RPMI8226 (cell line): ENCODE data around the gene CD38.

Experiments
- DNase-seq: peaks from one replicate; pipeline ENCODE4 v3.0.0-alpha.2; 2015

Gene CD38

GRCh38 chr4:15870079-15870478 lies 92.0 kb downstream of the CD38 start:
- no peak for DNase-seq

DNA sequence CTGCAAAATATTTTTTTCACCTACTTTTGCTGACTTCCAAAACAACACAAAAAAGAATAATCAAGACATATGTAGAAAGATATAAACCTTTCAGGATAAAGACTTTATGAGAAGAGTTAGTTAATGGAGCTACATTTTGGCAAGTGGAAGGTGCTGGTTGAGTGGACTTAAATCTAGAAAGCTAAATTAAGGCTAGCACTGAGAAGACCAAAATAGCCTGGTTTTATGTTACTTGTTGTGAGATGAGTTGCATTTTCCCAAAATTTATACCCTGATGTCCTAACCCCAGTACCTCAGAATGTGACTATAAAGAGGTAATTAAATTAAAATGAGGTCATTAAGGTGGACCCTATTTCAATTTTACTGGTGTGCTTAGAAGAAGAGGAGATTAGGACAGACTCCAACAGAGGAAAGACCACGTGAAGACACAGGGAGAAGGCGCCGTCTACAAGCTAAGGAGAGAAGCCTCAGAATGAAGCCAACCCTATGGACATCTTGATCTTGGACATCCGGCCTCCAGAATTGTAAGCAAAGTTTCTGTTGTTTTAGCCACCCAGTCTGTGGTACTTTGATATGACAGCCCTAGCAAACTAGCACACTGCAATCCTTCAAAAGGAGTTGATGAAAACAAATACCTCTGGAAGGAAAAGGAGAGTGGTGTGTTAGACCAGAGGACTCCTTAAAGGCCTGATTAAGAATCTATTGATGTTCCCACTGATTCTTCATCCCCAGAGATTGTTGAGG lies 93.0 kb downstream of the CD38 start:
- DNase-seq = no peak

GRCh38 chr4:15873117-15873516 lies 95.0 kb downstream of the CD38 start:
- DNase-seq = no peak

DNA sequence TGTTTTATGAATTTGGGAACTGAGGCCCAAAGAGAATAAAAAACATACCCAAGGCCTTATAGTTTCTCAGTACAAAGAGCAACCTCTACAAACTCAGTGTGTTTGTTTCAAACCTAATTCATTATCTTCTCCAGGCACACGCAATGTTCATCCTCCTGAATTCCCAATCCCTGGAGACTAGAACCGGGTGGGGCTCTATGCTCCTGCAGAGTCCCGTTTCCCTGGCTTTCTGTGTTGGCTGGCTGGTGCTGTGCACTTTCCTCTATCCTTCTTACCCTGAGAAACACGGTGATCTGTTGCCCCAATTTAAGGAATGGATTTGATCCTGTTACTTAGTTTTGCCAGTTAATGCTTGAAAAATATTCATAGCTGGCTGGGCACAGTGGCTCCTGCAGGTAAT lies 96.5 kb downstream of the CD38 start:
- no peak for DNase-seq

GRCh38 chr4:15875663-15876460 lies 97.7 kb downstream of the CD38 start:
- DNase-seq = no peak

DNA sequence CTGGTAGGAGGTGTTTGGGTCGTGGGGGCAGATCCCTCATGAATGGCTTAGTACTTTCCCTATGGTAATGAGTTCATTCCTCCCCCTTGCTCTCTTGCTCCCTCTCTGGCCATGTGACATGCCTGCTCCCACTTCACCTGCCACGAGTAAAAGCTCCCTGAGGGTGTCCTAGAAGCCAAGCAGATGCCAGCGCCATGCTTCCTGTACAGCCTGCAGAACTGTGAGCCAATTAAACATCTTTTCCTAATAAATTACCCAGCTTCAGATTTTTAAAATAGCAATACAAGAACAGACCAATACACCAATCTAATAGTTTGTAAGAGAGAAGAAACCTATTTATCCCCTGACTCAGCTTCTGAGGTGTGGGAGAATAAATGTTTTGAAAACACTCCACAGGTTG lies 99.9 kb downstream of the CD38 start:
- no peak for DNase-seq

DNA sequence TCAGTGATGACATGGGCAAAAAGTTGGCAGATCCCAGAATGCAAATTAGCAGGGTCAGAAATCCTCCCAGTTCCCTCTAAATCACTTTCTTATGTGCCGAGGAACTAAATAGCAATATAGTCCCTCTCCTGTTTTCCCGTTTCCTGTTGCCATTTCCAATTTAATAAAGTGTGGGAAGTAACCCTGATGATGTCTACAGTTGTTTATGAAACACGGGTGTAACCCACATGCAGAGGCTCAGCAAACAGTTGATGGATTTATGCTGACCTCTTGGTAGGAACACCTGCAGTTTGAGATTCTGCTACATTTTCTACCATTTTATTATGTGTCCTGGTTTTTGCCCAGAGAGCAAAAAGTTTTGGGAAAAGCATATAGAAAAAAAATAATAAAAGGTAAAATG lies 103.7 kb downstream of the CD38 start:
- no peak for DNase-seq

DNA sequence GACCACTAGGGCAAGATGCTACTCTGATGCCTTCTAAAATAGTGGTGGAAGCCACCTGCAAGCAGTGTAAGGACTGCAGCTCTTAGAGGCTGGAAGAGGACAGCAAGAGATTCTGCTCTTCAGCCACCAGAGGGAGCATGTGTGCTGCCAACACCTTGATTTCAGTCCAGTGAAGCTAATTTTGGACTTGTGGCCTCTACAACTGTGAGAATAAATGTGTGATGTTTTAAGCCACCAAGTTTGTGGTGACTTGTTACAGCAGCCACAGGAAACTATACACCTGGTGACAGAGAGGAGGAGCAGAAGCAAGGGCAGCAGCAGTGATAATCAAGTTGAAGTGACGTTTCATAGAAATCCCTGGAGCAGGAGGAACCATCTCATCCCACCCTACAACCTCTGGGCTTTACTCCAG lies 104.6 kb downstream of the CD38 start:
- peak; percentile 71 for DNase-seq

- DNase-seq = no peak
Measured at GRCh38 chr4:15883610-15884243, 105.6 kb downstream of the CD38 start.

GRCh38 chr4:15884666-15885065 lies 106.5 kb downstream of the CD38 start:
- no peak for DNase-seq

DNA sequence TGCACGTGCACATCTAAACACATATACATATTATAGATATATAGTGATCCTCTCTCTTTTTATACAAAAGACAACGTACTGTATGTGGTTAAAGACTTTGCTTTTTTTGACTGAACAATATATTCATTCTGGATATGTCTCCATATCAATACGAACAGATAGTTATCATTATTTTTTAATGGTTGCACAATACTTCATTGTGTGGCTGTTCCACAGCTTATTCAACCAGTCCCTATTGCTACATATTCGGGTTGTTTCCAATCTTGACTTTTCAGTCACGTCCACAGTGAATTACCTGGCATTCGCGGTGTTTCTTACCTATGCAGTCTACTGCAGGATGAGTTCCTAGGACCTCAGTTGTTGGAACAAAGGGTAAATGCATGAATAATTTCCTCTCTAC lies 107.3 kb downstream of the CD38 start:
- no peak for DNase-seq

- no peak for DNase-seq
Measured at GRCh38 chr4:15888515-15888914, 110.4 kb downstream of the CD38 start.

DNA sequence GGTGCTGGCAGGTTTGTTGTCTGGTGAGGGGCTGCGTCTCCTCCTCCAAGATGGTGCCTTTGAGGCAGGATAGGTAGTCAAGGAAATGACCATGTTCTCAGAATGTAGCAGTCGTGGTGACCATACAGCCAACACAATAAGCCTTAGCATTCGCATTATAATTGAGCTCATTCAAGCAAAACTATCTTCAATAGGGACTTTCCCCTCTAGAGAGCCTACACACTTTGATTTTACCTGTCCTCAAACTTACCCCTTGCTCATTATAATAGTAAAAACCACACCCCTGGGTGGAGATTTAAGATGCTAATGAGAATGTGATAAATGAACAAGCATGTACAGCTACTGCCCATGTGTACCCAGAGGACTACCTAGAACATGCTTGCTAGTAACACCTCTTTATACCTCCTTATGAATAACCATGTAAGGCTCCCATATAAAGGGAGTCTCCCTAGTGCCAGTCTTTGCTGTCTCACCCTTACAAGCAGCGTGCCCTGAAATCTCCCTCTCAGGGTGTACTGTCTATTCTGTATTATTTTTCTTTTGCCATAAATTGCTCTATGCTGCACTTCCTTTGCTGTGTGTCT lies 112.2 kb downstream of the CD38 start:
- no peak for DNase-seq

DNA sequence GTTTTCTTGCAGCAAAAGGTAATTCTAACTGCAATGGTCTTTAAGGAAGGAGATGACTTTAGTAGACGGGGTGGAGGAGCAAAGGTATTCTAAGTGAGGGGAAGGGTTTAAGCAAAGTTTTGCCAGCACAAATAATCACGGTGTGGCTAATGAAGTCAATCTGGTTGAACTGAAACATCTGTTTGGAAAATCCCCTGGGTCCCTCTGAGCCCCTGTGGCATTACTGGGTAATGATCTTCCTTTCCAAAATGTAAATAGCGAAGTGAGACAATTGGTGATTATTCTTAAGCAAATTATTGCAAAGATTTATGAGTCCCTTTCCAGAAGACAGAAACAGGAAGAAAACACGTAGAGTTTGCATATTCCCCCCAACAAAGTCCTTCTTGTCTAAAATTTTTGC lies 113.2 kb downstream of the CD38 start:
- DNase-seq = no peak

DNA sequence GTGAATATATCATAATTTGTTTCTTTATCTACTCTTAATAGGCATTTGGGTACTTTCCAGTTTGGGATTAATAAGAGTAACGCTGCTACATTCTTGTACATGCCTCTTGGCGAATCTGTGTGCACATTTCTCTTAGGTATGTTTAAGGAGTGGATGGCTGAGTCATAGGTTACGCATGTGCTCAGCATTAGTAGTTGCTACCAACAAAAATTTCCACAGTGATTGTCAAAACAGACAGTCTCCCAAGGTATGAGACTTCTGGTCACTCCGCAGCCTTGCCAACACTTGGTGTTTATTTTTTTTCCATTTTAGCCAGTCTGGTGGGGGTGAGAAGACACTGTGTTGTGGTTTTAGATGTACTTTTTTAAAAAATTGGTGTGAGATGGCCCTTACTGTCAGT lies 115.8 kb downstream of the CD38 start:
- DNase-seq = no peak

GRCh38 chr4:15894393-15894792 lies 116.3 kb downstream of the CD38 start:
- DNase-seq = no peak

- no peak for DNase-seq
Measured at GRCh38 chr4:15894921-15895916, 117.1 kb downstream of the CD38 start.

- DNase-seq = no peak
Measured at GRCh38 chr4:15897577-15897976, 119.4 kb downstream of the CD38 start.

DNA sequence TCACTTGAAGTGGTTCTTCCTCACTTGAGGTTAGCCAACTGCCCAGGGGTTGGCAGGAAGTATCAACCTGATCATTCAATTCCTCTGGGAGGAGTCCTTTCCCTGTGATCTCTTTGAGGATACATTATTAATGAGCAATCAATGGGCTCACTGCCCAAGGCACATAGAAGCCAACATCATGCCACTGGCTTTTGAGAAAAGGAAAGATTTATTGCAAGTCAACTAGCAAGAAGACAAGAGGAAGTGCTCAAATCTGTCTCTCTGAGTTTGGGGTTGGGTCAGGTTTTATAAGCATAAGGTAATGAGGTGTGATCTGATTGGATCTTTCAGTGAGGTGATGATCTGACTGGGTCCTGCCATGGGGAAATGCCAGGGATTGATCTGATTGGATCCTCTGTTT lies 120.8 kb downstream of the CD38 start:
- DNase-seq = no peak

GRCh38 chr4:15899511-15899910 lies 121.4 kb downstream of the CD38 start:
- DNase-seq = no peak

- no peak for DNase-seq
Measured at GRCh38 chr4:15901007-15901406, 122.9 kb downstream of the CD38 start.

- DNase-seq = no peak
Measured at GRCh38 chr4:15901998-15902397, 123.9 kb downstream of the CD38 start.
